ENCODE data around the gene TRAPPC1. TPM values are rescaled to one million over a fixed set of nuclear protein-coding genes. Genes with fewer than 3 reads are reported as not detected.

Gene TRAPPC1
- total RNA-seq, 2 experiments from 2014 or later: 39.3 to 39.5 TPM

- Mint-ChIP-seq H3K27me3 (peaks cover 6% of the 10 kb centered on the region), H3K36me3 (ENCODE audit: low read depth) (peaks cover 2% of the 10 kb centered on the region), H3K27ac (no peak overlapping the region), H3K9me3 (peaks cover 2% of the 10 kb centered on the region), H3K4me3 (no peak overlapping the region), H3K4me1 (ENCODE audit: low read depth) (no peaks in the 10 kb centered on the region)
- Histone ChIP-seq H3K4me1 (ENCODE audit: insufficient read depth, low read length) (no peaks in the 10 kb centered on the region), H3K27me3 (ENCODE audit: control insufficient read depth in 1 of 2, insufficient read depth in 2 of 2, low read length in 2 of 2) (peaks cover 2 to 10% of the 10 kb centered on the region in 2 experiments), H3K36me3 (ENCODE audit: insufficient read depth, low read length) (no peaks in the 10 kb centered on the region), H3K27ac (ENCODE audit: low read depth in 1 of 2, low read length in 2 of 2) (no peak overlapping the region), H3K4me3 (ENCODE audit: low read length) (no peak overlapping the region), H3K9me3 (ENCODE audit: control insufficient read depth in 1 of 2, insufficient read depth in 1 of 2, low read length in 2 of 2) (peaks cover 4 to 6% of the 10 kb centered on the region in 2 experiments)
- intact Hi-C loops (cut with DNase I, micrococcal nuclease): no loop called here
- DNase-seq (no peak), ATAC-seq (ENCODE audit: poor library complexity) (no peak)
- no peak for TF ChIP-seq CTCF (IDR thresholded peaks at IDR 0.05)
- ChIA-PET CTCF (interaction anchor here (0.6 kb wide), 1 partner anchor 593 kb away, joined by 4 read pairs; no protein-coding TSS in a partner anchor), POLR2A (no interaction called here)
Measured at GRCh38 chr17:7969433-7969832, 37.7 kb upstream of the TRAPPC1 start.

GRCh38 chr17:7967751-7968150, 36.0 kb upstream of the TRAPPC1 start:
- H3K4me3 Mint-ChIP-seq: no peak overlapping the region
- Histone ChIP-seq H3K4me3 (ENCODE audit: low read length) (no peak overlapping the region), H3K36me3 (ENCODE audit: insufficient read depth, low read length) (no peaks in the 10 kb centered on the region), H3K9me3 (ENCODE audit: control insufficient read depth in 1 of 2, insufficient read depth in 1 of 2, low read length in 2 of 2) (no peaks in the 10 kb centered on the region), H3K27ac (ENCODE audit: low read depth in 1 of 2, low read length in 2 of 2) (no peak overlapping the region), H3K4me1 (ENCODE audit: insufficient read depth, low read length) (no peaks in the 10 kb centered on the region), H3K27me3 (ENCODE audit: control insufficient read depth in 1 of 2, insufficient read depth in 2 of 2, low read length in 2 of 2) (peaks cover 2 to 10% of the 10 kb centered on the region in 2 experiments)
- intact Hi-C loops (cut with DNase I, micrococcal nuclease): no loop called here
- no peaks in the 10 kb centered on the region for H3K4me1 Mint-ChIP-seq (ENCODE audit: low read depth)
- TF ChIP-seq CTCF (IDR thresholded peaks at IDR 0.05): no peak
- peaks cover 6% of the 10 kb centered on the region for H3K27me3 Mint-ChIP-seq
- no peak overlapping the region for H3K27ac Mint-ChIP-seq
- no peaks in the 10 kb centered on the region for H3K36me3 Mint-ChIP-seq (ENCODE audit: low read depth)
- CTCF ChIA-PET: no interaction called here
- DNase-seq (no peak), ATAC-seq (ENCODE audit: poor library complexity) (no peak)
- H3K9me3 Mint-ChIP-seq: no peaks in the 10 kb centered on the region
- POLR2A ChIA-PET: no interaction called here

- no peaks in the 10 kb centered on the region for H3K4me1 Mint-ChIP-seq (ENCODE audit: low read depth)
- H3K9me3 Mint-ChIP-seq: no peaks in the 10 kb centered on the region
- H3K4me1 ChIP-seq (ENCODE audit: insufficient read depth, low read length): no peaks in the 10 kb centered on the region
- H3K4me3 ChIP-seq (ENCODE audit: low read length): no peak overlapping the region
- no peak for TF ChIP-seq CTCF (IDR thresholded peaks at IDR 0.05)
- POLR2A ChIA-PET: no interaction called here
- no peaks in the 10 kb centered on the region for H3K36me3 Mint-ChIP-seq (ENCODE audit: low read depth)
- H3K36me3 ChIP-seq (ENCODE audit: insufficient read depth, low read length): no peaks in the 10 kb centered on the region
- ATAC-seq (ENCODE audit: poor library complexity) (no peak), DNase-seq (no peak)
- H3K27me3 Mint-ChIP-seq: peaks cover 13% of the 10 kb centered on the region
- CTCF ChIA-PET: no interaction called here
- no peak overlapping the region for H3K27ac ChIP-seq (ENCODE audit: low read depth in 1 of 2, low read length in 2 of 2)
- H3K4me3 Mint-ChIP-seq: no peak overlapping the region
- H3K27me3 ChIP-seq (ENCODE audit: control insufficient read depth in 1 of 2, insufficient read depth in 2 of 2, low read length in 2 of 2): no peaks in the 10 kb centered on the region
- no peak overlapping the region for H3K27ac Mint-ChIP-seq
- H3K9me3 ChIP-seq (ENCODE audit: control insufficient read depth in 1 of 2, insufficient read depth in 1 of 2, low read length in 2 of 2): no peaks in the 10 kb centered on the region
- intact Hi-C loops (cut with DNase I, micrococcal nuclease): no loop called here
Measured at GRCh38 chr17:7961421-7961820, 29.7 kb upstream of the TRAPPC1 start.

All from CD4-positive, alpha-beta T cell (primary cell).